AG04450 (cell line): ENCODE results near the gene RGPD3. TPM values are rescaled to one million over a fixed set of nuclear protein-coding genes. Genes with fewer than 3 reads are reported as not detected.

ENCODE experiments used
- CTCF ChIA-PET: fragments of 300-600, 350-600 bp; formaldehyde crosslinking; extraction: SDS; loops from one replicate; lab custom pipeline; 2022; ENCODE audit warnings: antibody characterized with exemption, inconsistent platforms; lab: Charles Lee
- POLR2A ChIA-PET: fragments of 350-600 bp; formaldehyde crosslinking; extraction: SDS; loops from one replicate; lab custom pipeline; 2021; ENCODE audit warnings: antibody characterized with exemption, inconsistent platforms; lab: Yijun Ruan, JAX
- DNase-seq: peaks from one replicate; pipeline ENCODE4 v3.0.0-alpha.2; 2011; ENCODE audit warnings: low read depth, low spot score
- H3K27ac ChIP-seq: one replicate; pipeline ENCODE4 v1.5.1; 2012; ENCODE audit warnings: low read depth, low read length, control low read depth
- H3K27me3 ChIP-seq: one replicate; pipeline ENCODE4 v1.6.0; 2012; ENCODE audit warnings: low read length; ENCODE audit not compliant: control insufficient read depth, insufficient read depth
- H3K4me3 ChIP-seq: 2 replicates; pipeline ENCODE4 v1.5.1; 2011; ENCODE audit warnings: mild to moderate bottlenecking, low read depth, low read length, control low read depth
- H3K9me3 ChIP-seq: 2 replicates; pipeline ENCODE4 v1.5.1; 2012; ENCODE audit warnings: low read length; ENCODE audit not compliant: control insufficient read depth, insufficient read depth
- polyA plus RNA-seq: library from polyadenylated mRNA; depleted of rRNA; stranded (reverse); fragments of >200 nt; gene quantifications from 2 replicates; pipeline ENCODE4 v1.2.3, GENCODE V29; 2011
- TF ChIP-seq, protein P1 (sequence below): IDR thresholded peaks from 2 replicates; pipeline ENCODE4 v1.5.1; 2011; ENCODE audit warnings: low read depth, low read length, control low read depth, inconsistent platforms

The RGPD3 gene
- polyA plus RNA-seq, 1 experiment: 0.15 TPM

DNA sequence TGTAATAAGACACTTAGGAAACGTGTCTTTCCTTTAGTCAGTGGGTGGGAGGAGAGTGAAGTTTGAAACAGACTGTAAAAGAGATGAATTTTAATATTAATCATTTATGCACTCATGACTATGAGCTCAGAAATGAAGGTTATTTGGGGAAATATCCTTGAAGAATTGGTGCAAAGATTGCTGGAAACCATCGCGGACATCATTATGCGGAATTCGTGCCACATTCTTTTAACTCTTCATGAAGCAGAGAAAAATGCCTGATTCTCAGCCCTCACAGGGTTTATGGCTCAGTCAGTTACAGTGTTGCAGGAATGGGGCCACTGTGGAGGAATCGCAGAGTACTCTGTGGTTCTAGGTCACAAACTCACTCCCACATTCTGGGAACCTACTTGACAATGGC lies 109.7 kb downstream of the RGPD3 start:
- DNase-seq: no peak
- H3K27ac ChIP-seq: no peak overlapping the region
- POLR2A ChIA-PET: no interaction called here
- TF ChIP-seq, protein P1, sequence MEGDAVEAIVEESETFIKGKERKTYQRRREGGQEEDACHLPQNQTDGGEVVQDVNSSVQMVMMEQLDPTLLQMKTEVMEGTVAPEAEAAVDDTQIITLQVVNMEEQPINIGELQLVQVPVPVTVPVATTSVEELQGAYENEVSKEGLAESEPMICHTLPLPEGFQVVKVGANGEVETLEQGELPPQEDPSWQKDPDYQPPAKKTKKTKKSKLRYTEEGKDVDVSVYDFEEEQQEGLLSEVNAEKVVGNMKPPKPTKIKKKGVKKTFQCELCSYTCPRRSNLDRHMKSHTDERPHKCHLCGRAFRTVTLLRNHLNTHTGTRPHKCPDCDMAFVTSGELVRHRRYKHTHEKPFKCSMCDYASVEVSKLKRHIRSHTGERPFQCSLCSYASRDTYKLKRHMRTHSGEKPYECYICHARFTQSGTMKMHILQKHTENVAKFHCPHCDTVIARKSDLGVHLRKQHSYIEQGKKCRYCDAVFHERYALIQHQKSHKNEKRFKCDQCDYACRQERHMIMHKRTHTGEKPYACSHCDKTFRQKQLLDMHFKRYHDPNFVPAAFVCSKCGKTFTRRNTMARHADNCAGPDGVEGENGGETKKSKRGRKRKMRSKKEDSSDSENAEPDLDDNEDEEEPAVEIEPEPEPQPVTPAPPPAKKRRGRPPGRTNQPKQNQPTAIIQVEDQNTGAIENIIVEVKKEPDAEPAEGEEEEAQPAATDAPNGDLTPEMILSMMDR: no peak
- no peaks in the 10 kb centered on the region for H3K27me3 ChIP-seq
- no peaks in the 10 kb centered on the region for H3K9me3 ChIP-seq
- no peak overlapping the region for H3K4me3 ChIP-seq
- CTCF ChIA-PET: no interaction called here

DNA sequence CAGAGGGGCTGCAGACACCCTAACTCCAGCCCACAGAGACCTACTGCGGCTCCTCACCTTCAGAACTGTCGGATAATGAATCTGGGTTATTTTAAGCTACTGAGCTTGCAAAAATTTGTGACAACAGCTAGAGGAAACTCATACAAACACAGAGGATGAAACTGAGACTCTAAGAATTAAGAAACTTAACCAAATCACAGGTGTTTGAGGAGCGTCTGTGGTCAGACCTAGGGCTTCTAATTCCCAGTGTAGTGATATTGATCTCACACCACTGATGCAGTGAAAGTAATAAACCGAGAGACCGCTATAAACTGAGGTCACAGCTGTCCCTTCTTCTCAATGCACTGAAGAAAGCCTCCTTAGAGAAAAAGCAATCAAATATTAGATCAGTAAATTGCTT lies 110.1 kb downstream of the RGPD3 start:
- TF ChIP-seq, protein P1: no peak
- DNase-seq: no peak
- CTCF ChIA-PET: no interaction called here
- no peak overlapping the region for H3K4me3 ChIP-seq
- POLR2A ChIA-PET: interaction anchor here (0.7 kb wide), 1 partner anchor 547 kb away, joined by 3 read pairs; no protein-coding TSS in a partner anchor
- H3K27ac ChIP-seq: no peak overlapping the region
- no peaks in the 10 kb centered on the region for H3K27me3 ChIP-seq
- H3K9me3 ChIP-seq: no peaks in the 10 kb centered on the region

DNA sequence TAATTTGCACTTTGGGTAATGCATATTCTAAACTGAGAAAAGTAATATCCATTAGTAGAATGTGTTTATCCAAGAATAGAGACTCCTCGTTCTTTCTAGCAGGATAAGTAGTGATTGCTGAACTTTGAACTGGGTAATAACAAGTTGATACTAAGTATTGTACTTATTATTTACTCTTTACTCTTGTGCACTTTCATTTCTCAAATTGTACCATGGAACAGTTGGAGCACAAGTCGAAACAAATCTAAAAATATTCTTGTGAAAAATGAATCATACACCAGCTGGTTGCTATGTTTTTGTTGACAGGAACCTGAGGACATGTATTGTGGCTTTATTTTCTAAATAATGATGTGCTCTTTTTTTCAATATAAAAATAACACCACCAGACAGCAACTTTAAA lies 111.9 kb downstream of the RGPD3 start:
- no peak for DNase-seq
- ChIA-PET POLR2A (interaction anchor here (0.5 kb wide), 1 partner anchor 1424 kb away, joined by 4 read pairs; no protein-coding TSS in a partner anchor), CTCF (no interaction called here)
- H3K9me3 ChIP-seq: no peaks in the 10 kb centered on the region
- H3K27me3 ChIP-seq: no peaks in the 10 kb centered on the region
- H3K27ac ChIP-seq: no peak overlapping the region
- TF ChIP-seq, protein P1: no peak
- H3K4me3 ChIP-seq: no peak overlapping the region

DNA sequence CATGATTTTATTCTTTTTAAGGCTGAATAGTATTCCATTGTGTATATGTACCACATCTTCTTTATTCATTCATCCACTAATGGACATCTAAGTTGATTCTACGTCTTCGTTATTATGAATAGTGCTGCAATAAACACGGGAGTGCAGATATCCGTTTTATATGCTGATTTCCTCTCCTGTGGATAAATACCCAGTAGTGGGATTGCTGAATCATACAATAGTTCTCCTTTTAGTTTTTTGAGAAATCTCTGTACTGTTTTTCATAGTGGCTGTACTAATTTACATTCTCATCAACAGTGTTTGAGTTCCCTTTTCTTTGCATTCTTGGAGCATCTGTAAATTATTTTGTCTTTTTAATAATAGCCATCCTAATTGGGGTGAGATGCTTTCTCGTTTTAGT lies 114.5 kb downstream of the RGPD3 start:
- ChIA-PET POLR2A (no interaction called here), CTCF (no interaction called here)

DNA sequence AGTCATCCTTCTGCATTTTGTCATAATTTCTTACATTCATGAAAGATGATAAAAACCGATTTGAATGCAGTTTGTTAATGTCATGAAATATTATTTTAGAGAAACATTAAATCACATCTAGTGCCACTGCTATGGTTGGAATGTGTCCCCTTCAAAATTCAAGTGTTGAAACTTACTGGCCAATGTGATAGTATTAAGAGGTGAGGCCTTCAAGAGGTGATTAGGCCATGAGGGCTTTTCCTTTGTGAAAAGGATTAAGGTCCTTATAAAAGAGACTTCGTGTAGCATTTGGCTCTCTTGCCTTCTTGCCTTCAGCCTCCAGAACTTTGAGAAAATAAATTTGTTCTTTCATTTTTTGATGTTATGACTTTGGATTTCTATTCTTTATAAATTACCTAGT lies 117.2 kb downstream of the RGPD3 start:
- Histone ChIP-seq H3K9me3 (no peaks in the 10 kb centered on the region), H3K4me3 (no peak overlapping the region), H3K27ac (no peak overlapping the region), H3K27me3 (no peaks in the 10 kb centered on the region)
- ChIA-PET POLR2A (no interaction called here), CTCF (no interaction called here)
- TF ChIP-seq, protein P1: no peak
- DNase-seq: no peak

More for the DNA sequence above, 114.5 kb downstream of the RGPD3 start:
- Histone ChIP-seq H3K27ac (no peak overlapping the region), H3K27me3 (no peaks in the 10 kb centered on the region), H3K4me3 (no peak overlapping the region), H3K9me3 (no peaks in the 10 kb centered on the region)
- DNase-seq: no peak
- TF ChIP-seq, protein P1: no peak
